ENCODE data around the gene ARL14EP.

The ARL14EP gene

DNA sequence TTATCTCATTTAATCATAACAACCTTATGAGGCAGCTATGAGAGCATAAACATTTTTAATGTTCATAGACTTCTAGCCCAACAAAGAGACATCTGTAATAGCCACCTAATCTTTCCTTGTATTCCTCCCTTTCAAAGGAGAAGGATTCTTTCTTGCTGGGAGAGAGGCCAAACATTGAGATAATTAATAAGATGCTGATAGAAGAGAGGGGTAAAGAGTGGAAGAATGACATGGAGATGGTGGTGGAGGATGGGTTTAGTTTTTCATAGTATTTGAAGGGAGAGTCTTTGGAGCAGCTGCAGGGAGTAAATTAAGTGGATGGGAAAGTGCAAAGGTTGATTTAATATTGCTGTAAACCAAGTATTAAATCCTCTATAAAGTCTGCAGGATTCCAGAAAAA is 57.9 kb downstream of the ARL14EP start:
- no peak for DNase-seq (ENCODE audit: low read depth)

DNA sequence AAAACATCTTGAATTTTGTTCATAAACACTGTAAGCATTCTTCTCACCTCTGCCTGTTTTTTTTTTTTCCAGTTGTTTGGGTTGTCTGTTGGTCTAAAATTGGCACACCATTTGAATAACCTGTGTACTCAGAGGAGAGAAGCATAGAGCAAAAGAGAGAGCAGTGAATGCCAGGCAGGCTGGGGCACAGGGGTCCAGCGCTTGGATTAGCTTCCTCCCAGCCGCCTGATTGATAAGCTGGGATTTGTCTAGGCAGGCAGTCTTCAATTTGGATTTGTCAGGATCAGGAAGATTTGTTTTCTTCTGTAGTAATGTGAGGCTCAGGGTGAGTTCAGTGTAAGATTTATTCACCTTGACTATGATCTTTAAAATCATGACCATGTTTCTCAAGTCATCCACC is 59.0 kb downstream of the ARL14EP start:
- no peak for DNase-seq (ENCODE audit: low read depth)
